Measurements from ENCODE around the gene COL4A1.
A peak's percentile ranks its signal among the peaks of the same experiment; 100 is the strongest.

COL4A1 gene

GRCh38 chr13:110272651-110273050 lies 34.3 kb downstream of the COL4A1 start:
- no peak for DNase-seq

GRCh38 chr13:110272227-110272626 lies 34.7 kb downstream of the COL4A1 start:
- no peak for DNase-seq

- no peak for DNase-seq
These were observed 35.6 kb downstream of the COL4A1 start for GRCh38 chr13:110271313-110271712.

GRCh38 chr13:110270507-110270906 lies 36.5 kb downstream of the COL4A1 start:
- DNase-seq = no peak

- DNase-seq = no peak
These were observed 37.3 kb downstream of the COL4A1 start for GRCh38 chr13:110269509-110270185.

GRCh38 chr13:110268576-110269185 lies 38.3 kb downstream of the COL4A1 start:
- no peak for DNase-seq

GRCh38 chr13:110268061-110268460 lies 38.9 kb downstream of the COL4A1 start:
- DNase-seq = no peak

- no peak for DNase-seq
These were observed 40.0 kb downstream of the COL4A1 start for GRCh38 chr13:110266983-110267382.

- no peak for DNase-seq
These were observed 40.5 kb downstream of the COL4A1 start for GRCh38 chr13:110266431-110266809.

GRCh38 chr13:110265682-110266430 lies 41.1 kb downstream of the COL4A1 start:
- DNase-seq = no peak

- no peak for DNase-seq
These were observed 41.6 kb downstream of the COL4A1 start for GRCh38 chr13:110265341-110265681.

GRCh38 chr13:110264685-110265275 lies 42.2 kb downstream of the COL4A1 start:
- no peak for DNase-seq

GRCh38 chr13:110263888-110264287 lies 43.1 kb downstream of the COL4A1 start:
- peak; percentile 61 for DNase-seq

- DNase-seq = no peak
These were observed 43.6 kb downstream of the COL4A1 start for GRCh38 chr13:110263404-110263803.

GRCh38 chr13:110262508-110263291 lies 44.3 kb downstream of the COL4A1 start:
- DNase-seq = peak; percentile 49

GRCh38 chr13:110262082-110262436 lies 44.9 kb downstream of the COL4A1 start:
- DNase-seq = no peak

GRCh38 chr13:110261166-110262081 lies 45.5 kb downstream of the COL4A1 start:
- peak; percentile 19 for DNase-seq

GRCh38 chr13:110259651-110260050 lies 47.3 kb downstream of the COL4A1 start:
- DNase-seq = no peak

GRCh38 chr13:110258876-110259631 lies 47.9 kb downstream of the COL4A1 start:
- DNase-seq = no peak

GRCh38 chr13:110257408-110257807 lies 49.5 kb downstream of the COL4A1 start:
- no peak for DNase-seq

Data from kidney glomerular epithelial cell (primary cell).